Keratinocyte (primary cell): ENCODE data around the gene EPB41. TPM values are rescaled to one million over a fixed set of nuclear protein-coding genes. Genes with fewer than 3 reads are reported as not detected.

Source experiments
- DNase-seq: peaks from one replicate; pipeline ENCODE4 v3.0.0-alpha.2; 2011; ENCODE audit warnings: low read depth, missing footprints, low spot score
- FAIRE-seq: peaks from 2 replicates; lab custom pipeline; 2011; peaks lifted over from hg19 to GRCh38; lab: Jason Lieb, UNC
- H2AFZ ChIP-seq: 2 replicates; pipeline ENCODE4 v1.6.0; 2012; ENCODE audit warnings: low read length, control low read depth, inconsistent platforms; ENCODE audit not compliant: control insufficient read depth
- H3K27ac ChIP-seq: 2 replicates; pipeline ENCODE4 v1.5.1; 2011; ENCODE audit warnings: low read length; ENCODE audit not compliant: control insufficient read depth, insufficient read depth
- H3K27me3 ChIP-seq: 3 replicates; pipeline ENCODE4 v1.6.0; 2011; ENCODE audit warnings: low read length; ENCODE audit not compliant: control insufficient read depth, insufficient read depth; ENCODE audit errors: extremely low read depth
- H3K36me3 ChIP-seq, 2 experiments: 2 replicates in 1 of 2; 3 replicates in 1 of 2; pipeline ENCODE4 v1.5.1; 2011; ENCODE audit warnings: low read length in 2 of 2, mild to moderate bottlenecking in 1 of 2; ENCODE audit not compliant: control insufficient read depth in 2 of 2, insufficient read depth in 2 of 2; ENCODE audit errors: extremely low read depth in 1 of 2
- H3K4me1 ChIP-seq: 3 replicates; pipeline ENCODE4 v1.5.1; 2011; ENCODE audit warnings: low read length; ENCODE audit not compliant: control insufficient read depth, insufficient read depth; ENCODE audit errors: extremely low read depth
- H3K4me2 ChIP-seq: 3 replicates; pipeline ENCODE4 v1.6.0; 2011; ENCODE audit warnings: low read depth, low read length; ENCODE audit not compliant: control insufficient read depth, insufficient read depth; ENCODE audit errors: extremely low read depth
- H3K4me3 ChIP-seq, 3 experiments: fragments of 200-600 bp in 1 of 3; sonication (generic) in 1 of 3; 2 replicates in 2 of 3; 3 replicates in 1 of 3; pipeline ENCODE4 v1.5.1; 2011 to 2016; ENCODE audit warnings: low read length in 3 of 3, mild to moderate bottlenecking in 3 of 3, control low read depth in 2 of 3, inconsistent platforms in 1 of 3, low read depth in 1 of 3, mixed read lengths in 1 of 3, mixed run types in 1 of 3, moderate library complexity in 1 of 3; ENCODE audit not compliant: control insufficient read depth in 2 of 3, insufficient read depth in 2 of 3; ENCODE audit errors: extremely low read depth in 1 of 3
- H3K79me2 ChIP-seq: 2 replicates; pipeline ENCODE4 v1.6.0; 2012; ENCODE audit warnings: low read length; ENCODE audit not compliant: control insufficient read depth, insufficient read depth
- H3K9ac ChIP-seq: 3 replicates; pipeline ENCODE4 v1.6.0; 2011; ENCODE audit warnings: low read length; ENCODE audit not compliant: control insufficient read depth, insufficient read depth; ENCODE audit errors: extremely low read depth
- H3K9me1 ChIP-seq: 3 replicates; pipeline ENCODE4 v1.6.0; 2011; ENCODE audit warnings: low read length; ENCODE audit not compliant: control insufficient read depth, insufficient read depth; ENCODE audit errors: extremely low read depth
- H3K9me3 ChIP-seq: 2 replicates; pipeline ENCODE4 v1.5.1; 2012; ENCODE audit warnings: low read depth, low read length; ENCODE audit not compliant: control insufficient read depth
- H4K20me1 ChIP-seq: 3 replicates; pipeline ENCODE4 v1.6.0; 2011; ENCODE audit warnings: low read length; ENCODE audit not compliant: control insufficient read depth, insufficient read depth; ENCODE audit errors: extremely low read depth
- EZH2 ChIP-seq: IDR thresholded peaks from one replicate; pipeline ENCODE4 v1.6.1; 2012; ENCODE audit warnings: inconsistent platforms, mild to moderate bottlenecking, low read length, moderate library complexity
- dilution Hi-C: fragments of 300-500 bp; cut with MboI; formaldehyde crosslinking; loops from one replicate; pipeline ENCODE4 v1.7.0; 2020; ENCODE audit warnings: low sequenced_read_pairs; ENCODE audit not compliant: extremely low pct_ligation_motif_present
- polyA plus RNA-seq, 5 experiments: library from polyadenylated mRNA; depleted of rRNA in 3 of 5; stranded (reverse) in 3 of 5; stranded (forward) in 1 of 5; unstranded in 1 of 5; fragments of >200 nt; gene quantifications; 1 replicate in 1 of 5; 2 replicates in 3 of 5; 3 replicates in 1 of 5; pipeline versions ENCODE4 v1.2.1 to v1.2.3, GENCODE V29; 2011 to 2012; ENCODE audit warnings: missing spikeins in 2 of 5, low read depth in 1 of 5, low replicate concordance in 1 of 5
- TF ChIP-seq, protein P1 (sequence below), 3 experiments: IDR thresholded peaks in 1 of 3; conservative IDR thresholded peaks in 1 of 3; optimal IDR thresholded peaks in 1 of 3; 2 replicates in 2 of 3; 3 replicates in 1 of 3; pipeline versions ENCODE3 to v1.5.1; 2011; ENCODE audit warnings: low read length in 3 of 3, mild to moderate bottlenecking in 3 of 3, moderate library complexity in 2 of 3, control low read depth in 1 of 3, inconsistent platforms in 1 of 3; ENCODE audit not compliant: insufficient read depth in 2 of 3; ENCODE audit errors: extremely low read depth in 1 of 3

The EPB41 gene
- polyA plus RNA-seq, 1 donor (not counting 4 experiments of a cell fraction or from before 2014, with no cell fraction given): 21.1 TPM

GRCh38 chr1:28925350-28925891 lies 11.1 kb downstream of the EPB41 start:
- DNase-seq: no peak
- Histone ChIP-seq H3K9ac (no peak overlapping the region), H3K9me3 (no peaks in the 10 kb centered on the region), H4K20me1 (no peaks in the 10 kb centered on the region), H3K27ac (no peak overlapping the region), H3K4me2 (no peak overlapping the region), H3K9me1 (no peaks in the 10 kb centered on the region), H3K27me3 (no peaks in the 10 kb centered on the region), H3K4me3 (no peak overlapping the region), H3K79me2 (no peaks in the 10 kb centered on the region), H3K36me3 (no peaks in the 10 kb centered on the region), H3K4me1 (peaks cover 11% of the 10 kb centered on the region), H2AFZ (no peak overlapping the region)
- no peak for FAIRE-seq
- TF ChIP-seq EZH2: no peak
- TF ChIP-seq, protein P1, sequence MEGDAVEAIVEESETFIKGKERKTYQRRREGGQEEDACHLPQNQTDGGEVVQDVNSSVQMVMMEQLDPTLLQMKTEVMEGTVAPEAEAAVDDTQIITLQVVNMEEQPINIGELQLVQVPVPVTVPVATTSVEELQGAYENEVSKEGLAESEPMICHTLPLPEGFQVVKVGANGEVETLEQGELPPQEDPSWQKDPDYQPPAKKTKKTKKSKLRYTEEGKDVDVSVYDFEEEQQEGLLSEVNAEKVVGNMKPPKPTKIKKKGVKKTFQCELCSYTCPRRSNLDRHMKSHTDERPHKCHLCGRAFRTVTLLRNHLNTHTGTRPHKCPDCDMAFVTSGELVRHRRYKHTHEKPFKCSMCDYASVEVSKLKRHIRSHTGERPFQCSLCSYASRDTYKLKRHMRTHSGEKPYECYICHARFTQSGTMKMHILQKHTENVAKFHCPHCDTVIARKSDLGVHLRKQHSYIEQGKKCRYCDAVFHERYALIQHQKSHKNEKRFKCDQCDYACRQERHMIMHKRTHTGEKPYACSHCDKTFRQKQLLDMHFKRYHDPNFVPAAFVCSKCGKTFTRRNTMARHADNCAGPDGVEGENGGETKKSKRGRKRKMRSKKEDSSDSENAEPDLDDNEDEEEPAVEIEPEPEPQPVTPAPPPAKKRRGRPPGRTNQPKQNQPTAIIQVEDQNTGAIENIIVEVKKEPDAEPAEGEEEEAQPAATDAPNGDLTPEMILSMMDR (optimal IDR thresholded peaks at IDR 0.05 in 1 of 3, IDR thresholded peaks at IDR 0.05 in 1 of 3, conservative IDR thresholded peaks at IDR 0.05 in 1 of 3; ENCODE audit: extremely low read depth in 1 of 3, insufficient read depth in 2 of 3, low read length in 3 of 3): no peak
- dilution Hi-C loops: no loop called here

GRCh38 chr1:28926629-28927265 lies 12.4 kb downstream of the EPB41 start:
- DNase-seq (no peak), FAIRE-seq (no peak)
- Histone ChIP-seq H3K9me3 (no peaks in the 10 kb centered on the region), H4K20me1 (no peaks in the 10 kb centered on the region), H3K4me3 (no peak overlapping the region), H3K27me3 (no peaks in the 10 kb centered on the region), H3K9ac (no peak overlapping the region), H3K4me2 (no peak overlapping the region), H3K4me1 (peaks cover 11% of the 10 kb centered on the region), H3K36me3 (no peaks in the 10 kb centered on the region), H3K27ac (no peak overlapping the region), H2AFZ (no peak overlapping the region), H3K9me1 (no peaks in the 10 kb centered on the region), H3K79me2 (peaks cover 2% of the 10 kb centered on the region)
- TF ChIP-seq, protein P1 (optimal IDR thresholded peaks at IDR 0.05 in 1 of 3, IDR thresholded peaks at IDR 0.05 in 1 of 3, conservative IDR thresholded peaks at IDR 0.05 in 1 of 3; ENCODE audit: extremely low read depth in 1 of 3, insufficient read depth in 2 of 3, low read length in 3 of 3): no peak
- no peak for TF ChIP-seq EZH2
- dilution Hi-C loops: no loop called here
